Naive thymus-derived CD4-positive, alpha-beta T cell (primary cell): ENCODE data around the gene TDO2. TPM values are rescaled to one million over a fixed set of nuclear protein-coding genes. Genes with fewer than 3 reads are reported as not detected.

Source experiments
- ATAC-seq: fragments of 150-1000 bp; cut with Tn5 transposase; 2 replicates; pipeline ENCODE4 v1.10.0; 2021; ENCODE audit warnings: mild to moderate bottlenecking, moderate library complexity
- CTCF ChIA-PET: fragments of 350-600 bp; sonication (Branson Sonifier 250); formaldehyde crosslinking; loops from one replicate; lab custom pipeline; 2021; ENCODE audit warnings: antibody characterized with exemption; lab: Charles Lee
- POLR2A ChIA-PET: fragments of 350-600 bp; sonication (Branson Sonifier 250); formaldehyde crosslinking; loops from one replicate; lab custom pipeline; 2021; ENCODE audit warnings: antibody characterized with exemption, inconsistent platforms; lab: Charles Lee
- DNase-seq, 9 donors: peaks; one replicate each; pipeline versions ENCODE4 v3.0.0 to v3.0.0-alpha.2; 2020 to 2022; ENCODE audit warnings: mixed read lengths in 1 of 9
- H3K27ac ChIP-seq: one replicate; pipeline ENCODE4 v1.7.0; 2013; ENCODE audit warnings: mild to moderate bottlenecking, low read depth, low read length, moderate library complexity
- H3K27me3 ChIP-seq, 2 donors: one replicate each; pipeline ENCODE4 v1.7.0; 2013; ENCODE audit warnings: low read length in 2 of 2, mild to moderate bottlenecking in 2 of 2, moderate library complexity in 2 of 2; ENCODE audit not compliant: control insufficient read depth in 2 of 2, insufficient read depth in 2 of 2
- H3K36me3 ChIP-seq, 3 experiments: 1 replicate in 2 of 3; 2 replicates in 1 of 3; pipeline ENCODE4 v1.7.0; 2013; ENCODE audit warnings: low read length in 3 of 3, mild to moderate bottlenecking in 3 of 3, moderate library complexity in 1 of 3; ENCODE audit not compliant: insufficient read depth in 3 of 3, control insufficient read depth in 2 of 3
- H3K4me1 ChIP-seq, 2 donors: one replicate each; pipeline ENCODE4 v1.7.0; 2013; ENCODE audit warnings: low read length in 2 of 2, mild to moderate bottlenecking in 2 of 2, moderate library complexity in 1 of 2; ENCODE audit not compliant: control insufficient read depth in 2 of 2, insufficient read depth in 2 of 2
- H3K4me3 ChIP-seq: 2 replicates; pipeline ENCODE4 v1.7.0; 2013; ENCODE audit warnings: mild to moderate bottlenecking, low read length
- H3K9me3 ChIP-seq, 3 experiments: 1 replicate in 2 of 3; 2 replicates in 1 of 3; pipeline ENCODE4 v1.7.0; 2013; ENCODE audit warnings: low read length in 3 of 3; ENCODE audit not compliant: control insufficient read depth in 2 of 3
- H3K27ac Mint-ChIP-seq, 9 donors: one replicate each; pipeline ENCODE4 v1.8.0; 2020 to 2022; ENCODE audit warnings: mixed read lengths in 9 of 9, mild to moderate bottlenecking in 8 of 9, moderate library complexity in 5 of 9, inconsistent platforms in 2 of 9
- H3K27me3 Mint-ChIP-seq, 5 donors: one replicate each; pipeline ENCODE4 v1.8.0; 2021 to 2022; ENCODE audit warnings: mixed read lengths in 5 of 5, mild to moderate bottlenecking in 1 of 5
- H3K36me3 Mint-ChIP-seq, 5 donors: one replicate each; pipeline ENCODE4 v1.8.0; 2020 to 2022; ENCODE audit warnings: mixed read lengths in 5 of 5, mild to moderate bottlenecking in 3 of 5, inconsistent platforms in 1 of 5
- H3K4me1 Mint-ChIP-seq, 7 donors: one replicate each; pipeline ENCODE4 v1.8.0; 2020 to 2022; ENCODE audit warnings: mixed read lengths in 7 of 7, mild to moderate bottlenecking in 3 of 7, inconsistent platforms in 1 of 7
- H3K4me3 Mint-ChIP-seq, 10 donors: one replicate each; pipeline ENCODE4 v1.8.0; 2020 to 2022; ENCODE audit warnings: mild to moderate bottlenecking in 10 of 10, mixed read lengths in 10 of 10, moderate library complexity in 6 of 10, inconsistent platforms in 2 of 10
- H3K9me3 Mint-ChIP-seq, 11 donors: one replicate each; pipeline ENCODE4 v1.8.0; 2020 to 2022; ENCODE audit warnings: mixed read lengths in 11 of 11, mild to moderate bottlenecking in 4 of 11, inconsistent platforms in 1 of 11, moderate library complexity in 1 of 11
- intact Hi-C, 2 donors: fragments of 100-400 bp; cut with micrococcal nuclease; formaldehyde crosslinking; loops; one replicate each; pipeline ENCODE4 v1.15.1; 2023
- polyA plus RNA-seq, 2 donors: library from polyadenylated mRNA; unstranded; fragments of 300-500 nt; fragmentation: Illumina TruSeq; gene quantifications; one replicate each; pipeline ENCODE4 v1.2.3, GENCODE V29; 2021
- total RNA-seq, 6 experiments: library from RNA in 5 of 6; stranded (reverse) in 5 of 6; gene quantifications; 1 replicate in 5 of 6; 2 replicates in 1 of 6; pipeline ENCODE4 v1.2.3 and lab custom pipeline; 2021 to 2026

The TDO2 gene
- total and polyA plus RNA-seq, 7 experiments from 2014 or later, result not detected

DNA sequence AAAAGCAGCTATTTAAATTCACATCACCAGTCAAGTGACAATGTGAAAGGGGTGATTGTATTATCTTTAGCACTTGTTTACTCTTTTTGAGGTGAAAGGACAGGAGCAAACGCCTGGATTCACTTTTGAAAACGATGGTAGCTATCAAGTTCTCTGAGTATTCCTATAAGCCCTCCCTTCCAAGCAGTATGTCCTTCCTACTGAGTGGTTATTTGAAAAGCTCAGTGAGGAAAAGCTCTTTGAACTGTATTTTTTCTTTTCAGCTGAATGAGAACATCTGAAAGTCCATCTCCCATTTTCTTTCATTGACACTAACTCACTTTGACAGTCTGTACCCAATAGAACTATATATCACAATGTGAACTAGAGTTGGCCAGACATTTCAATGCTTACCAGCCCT, 59.3 kb downstream of the TDO2 start:
- ATAC-seq (no peak), DNase-seq (no peak)
- H3K36me3 ChIP-seq, result no peaks in the 10 kb centered on the region
- intact Hi-C loops, result no loop called here
- Mint-ChIP-seq H3K4me1 (peaks cover 0 to 12% (median 9%) of the 10 kb centered on the region in 7 donors), H3K4me3 (no peak overlapping the region), H3K9me3 (no peaks in the 10 kb centered on the region), H3K27me3 (peaks cover 0 to 23% (median 14%) of the 10 kb centered on the region in 5 donors), H3K27ac (no peak overlapping the region), H3K36me3 (no peaks in the 10 kb centered on the region)
- no peak overlapping the region for H3K27ac ChIP-seq
- ChIA-PET CTCF (no interaction called here), POLR2A (no interaction called here)
- H3K27me3 ChIP-seq, result no peaks in the 10 kb centered on the region
- H3K4me3 ChIP-seq, result no peak overlapping the region
- H3K9me3 ChIP-seq, result no peaks in the 10 kb centered on the region
- H3K4me1 ChIP-seq, result no peaks in the 10 kb centered on the region

DNA sequence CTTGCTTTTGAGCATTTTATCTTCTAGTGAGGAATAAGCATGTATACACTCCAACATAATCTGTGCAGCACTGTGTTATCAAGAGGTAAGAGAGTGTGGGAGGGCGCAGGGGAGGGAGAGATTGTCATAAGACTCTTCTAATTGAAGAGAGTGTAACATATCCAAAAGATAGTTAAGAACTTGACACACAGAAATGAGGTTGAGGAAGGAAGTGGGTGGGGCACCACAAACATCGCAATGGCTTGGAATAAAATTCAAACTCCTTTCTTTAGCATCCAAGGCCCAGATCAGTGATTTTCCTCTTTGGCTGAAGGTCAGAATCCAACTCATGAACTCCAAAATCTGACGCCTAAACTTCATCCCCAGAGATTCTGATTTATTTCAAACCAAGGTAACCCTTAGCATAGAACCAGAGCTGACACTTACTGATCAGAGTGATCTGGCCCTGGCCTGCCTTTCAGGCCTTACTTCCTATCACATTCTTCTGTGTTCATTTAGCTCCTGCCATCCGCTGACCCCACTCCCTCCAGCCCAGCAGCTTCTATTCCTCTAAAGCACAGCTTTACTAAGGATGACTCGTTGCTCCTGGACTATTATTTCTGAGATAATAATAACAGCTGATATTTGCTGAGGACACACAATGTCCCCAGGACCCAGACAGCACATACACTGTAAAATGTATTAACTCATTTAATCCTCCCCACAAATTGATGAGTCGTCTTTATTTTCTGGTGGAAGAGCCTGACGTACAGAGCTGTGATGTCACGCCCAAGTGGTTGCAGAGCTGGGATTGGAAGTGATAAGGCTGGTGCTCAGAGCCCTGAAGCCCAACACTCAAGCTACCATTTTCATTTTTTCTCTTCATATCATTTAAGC, 60.8 kb downstream of the TDO2 start:
- Mint-ChIP-seq H3K4me3 (no peak overlapping the region), H3K27me3 (peaks cover 0 to 15% (median 7%) of the 10 kb centered on the region in 5 donors), H3K27ac (peak overlapping the region in 2 of 9 donors; percentile 7 to 9), H3K9me3 (no peaks in the 10 kb centered on the region), H3K36me3 (no peaks in the 10 kb centered on the region), H3K4me1 (peaks cover 0 to 12% (median 9%) of the 10 kb centered on the region in 7 donors)
- Histone ChIP-seq H3K27me3 (no peaks in the 10 kb centered on the region), H3K27ac (no peak overlapping the region), H3K36me3 (no peaks in the 10 kb centered on the region), H3K4me3 (no peak overlapping the region), H3K4me1 (no peaks in the 10 kb centered on the region), H3K9me3 (no peaks in the 10 kb centered on the region)
- ATAC-seq (no peak), DNase-seq (no peak)
- intact Hi-C loops, result no loop called here
- ChIA-PET CTCF (no interaction called here), POLR2A (no interaction called here)

DNA sequence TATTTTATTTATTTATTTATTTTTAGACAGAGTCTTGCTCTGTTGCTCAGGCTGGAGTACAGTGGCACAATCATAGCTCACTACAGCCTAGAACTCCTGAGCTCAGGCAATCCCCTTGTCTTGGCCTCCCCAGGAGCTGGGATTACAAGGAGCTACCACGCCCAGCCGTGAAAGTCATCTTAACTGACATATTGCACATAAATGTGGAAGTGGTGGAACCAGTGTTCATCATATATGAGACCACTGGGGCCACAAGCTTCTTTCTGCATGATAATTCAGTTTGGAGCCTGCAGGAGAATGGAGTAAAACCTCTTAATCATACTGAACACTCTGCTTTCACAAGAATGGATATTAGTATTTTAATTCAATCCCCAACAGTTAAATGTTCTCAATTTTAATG, 62.7 kb downstream of the TDO2 start:
- no peak overlapping the region for H3K27ac ChIP-seq
- CTCF ChIA-PET, result no interaction called here
- H3K36me3 ChIP-seq, result no peaks in the 10 kb centered on the region
- no peak overlapping the region for H3K27ac Mint-ChIP-seq
- H3K4me3 Mint-ChIP-seq, result no peak overlapping the region
- H3K27me3 ChIP-seq, result no peaks in the 10 kb centered on the region
- H3K9me3 ChIP-seq, result no peaks in the 10 kb centered on the region
- no peak for DNase-seq
- H3K4me1 ChIP-seq, result no peaks in the 10 kb centered on the region
- no peak for ATAC-seq
- no peaks in the 10 kb centered on the region for H3K9me3 Mint-ChIP-seq
- H3K27me3 Mint-ChIP-seq, result peaks cover 0 to 17% (median 10%) of the 10 kb centered on the region in 5 donors
- intact Hi-C loops, result no loop called here
- peaks cover 0 to 12% (median 9%) of the 10 kb centered on the region in 7 donors for H3K4me1 Mint-ChIP-seq
- POLR2A ChIA-PET, result no interaction called here
- no peak overlapping the region for H3K4me3 ChIP-seq
- no peaks in the 10 kb centered on the region for H3K36me3 Mint-ChIP-seq

DNA sequence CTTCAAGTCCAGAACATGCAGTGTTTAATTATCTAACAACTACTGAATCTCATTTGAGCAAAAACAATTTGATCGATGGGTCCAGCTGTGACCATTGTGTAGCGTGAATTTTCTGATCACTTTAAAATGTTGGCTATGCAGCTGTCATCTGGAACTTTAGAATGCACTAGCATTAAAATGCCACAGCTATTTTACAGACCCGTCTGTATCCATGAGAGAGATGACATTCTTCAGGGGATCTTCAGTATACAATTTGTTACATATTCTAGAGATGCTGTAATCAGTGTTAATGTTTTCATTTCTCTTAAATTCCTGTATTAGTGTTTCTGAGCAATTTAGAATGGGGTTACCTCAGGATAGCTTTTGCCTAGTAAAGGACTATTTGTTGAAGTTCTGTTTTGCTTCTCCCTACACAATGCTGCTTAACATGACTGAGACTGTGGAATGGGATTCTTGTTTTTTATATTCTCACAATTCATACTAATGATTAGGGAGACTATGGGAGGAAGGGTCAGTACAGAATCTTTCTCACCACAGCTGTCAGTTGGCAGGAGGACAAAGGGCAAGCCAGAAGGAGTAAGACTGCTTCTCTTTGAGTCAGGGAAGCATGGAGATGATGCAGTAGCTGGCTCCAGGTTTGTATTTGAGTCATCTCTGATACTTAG, 63.4 kb downstream of the TDO2 start:
- H3K27me3 ChIP-seq, result no peaks in the 10 kb centered on the region
- no peak for DNase-seq
- POLR2A ChIA-PET, result no interaction called here
- H3K36me3 ChIP-seq, result no peaks in the 10 kb centered on the region
- H3K9me3 ChIP-seq, result no peaks in the 10 kb centered on the region
- H3K4me3 Mint-ChIP-seq, result no peak overlapping the region
- H3K9me3 Mint-ChIP-seq, result no peaks in the 10 kb centered on the region
- no peaks in the 10 kb centered on the region for H3K4me1 ChIP-seq
- H3K4me3 ChIP-seq, result no peak overlapping the region
- no peak overlapping the region for H3K27ac ChIP-seq
- no peaks in the 10 kb centered on the region for H3K36me3 Mint-ChIP-seq
- peaks cover 0 to 12% (median 9%) of the 10 kb centered on the region in 7 donors for H3K4me1 Mint-ChIP-seq
- ATAC-seq, result no peak
- CTCF ChIA-PET, result no interaction called here
- intact Hi-C loops, result no loop called here
- peaks cover 0 to 17% (median 10%) of the 10 kb centered on the region in 5 donors for H3K27me3 Mint-ChIP-seq
- H3K27ac Mint-ChIP-seq, result no peak overlapping the region

Other genes with a start within 250 kb of the TDO2 start
- gene GUCY1A1, start 236.8 kb upstream of the TDO2 start, total RNA-seq, result 1 to 10 TPM in 1 of 5 experiments, under 1 TPM in 1, not detected in 3; 0.77 to 3.1 TPM
- not detected for gene GUCY1A1, start 236.8 kb upstream of the TDO2 start, polyA plus RNA-seq
- 1 to 10 TPM in 1 of 5 experiments, under 1 TPM in 2, not detected in 2; 0.22 to 1.7 (median 0.29) TPM for gene GUCY1B1, start 144.7 kb upstream of the TDO2 start, total RNA-seq
- gene GUCY1B1, start 144.7 kb upstream of the TDO2 start, polyA plus RNA-seq, result not detected
- not detected for gene ASIC5, start 37.4 kb upstream of the TDO2 start, total RNA-seq
- not detected for gene ASIC5, start 37.4 kb upstream of the TDO2 start, polyA plus RNA-seq
- gene CTSO, start 50.2 kb downstream of the TDO2 start, total RNA-seq, result 10 to 100 TPM in 3 of 5 experiments, 1 to 10 TPM in 2; 5.3 to 13.9 (median 12.1) TPM
- 10 to 100 TPM; 26.4 to 31.7 TPM for gene CTSO, start 50.2 kb downstream of the TDO2 start, polyA plus RNA-seq